Gastrocnemius medialis (tissue), 4 donors: Measurements from ENCODE around the gene RNMT. TPM values are rescaled to one million over a fixed set of nuclear protein-coding genes. Genes with fewer than 3 reads are reported as not detected.

ENCODE experiments used
- ATAC-seq, 2 donors: fragments of 150-250 bp; one replicate each; pipeline ENCODE4 v1.9.1; 2016
- DNase-seq, 2 donors: peaks; one replicate each; pipeline ENCODE4 v3.0.0-alpha.2; 2019
- H3K27ac ChIP-seq, 4 donors: fragments of 200-600 bp; sonication (generic); 1 replicate in 1 of 4; 2 replicates in 3 of 4; pipeline ENCODE4 v1.5.1; 2016 to 2018; ENCODE audit warnings: mild to moderate bottlenecking in 2 of 4, moderate library complexity in 1 of 4
- H3K27me3 ChIP-seq, 3 donors: fragments of 200-600 bp; sonication (generic) in 2 of 3; 1 replicate in 1 of 3; 2 replicates in 2 of 3; pipeline versions ENCODE4 v1.5.1 to v1.6.0; 2016 to 2019; ENCODE audit warnings: mild to moderate bottlenecking in 1 of 3, moderate library complexity in 1 of 3
- H3K36me3 ChIP-seq, 2 donors: fragments of 200-600 bp; sonication (generic) in 1 of 2; one replicate each; pipeline ENCODE4 v1.5.1; 2017 to 2018
- H3K4me1 ChIP-seq, 2 donors: fragments of 200-600 bp; sonication (generic) in 1 of 2; one replicate each; pipeline ENCODE4 v1.5.1; 2016 to 2017; ENCODE audit warnings: mild to moderate bottlenecking in 2 of 2
- H3K4me3 ChIP-seq, 4 donors: fragments of 200-600 bp; sonication (generic) in 3 of 4; 1 replicate in 1 of 4; 2 replicates in 3 of 4; pipeline ENCODE4 v1.5.1; 2016 to 2019; ENCODE audit warnings: mild to moderate bottlenecking in 2 of 4
- H3K9me3 ChIP-seq, 3 donors: fragments of 200-600 bp; sonication (generic) in 2 of 3; 1 replicate in 1 of 3; 2 replicates in 2 of 3; pipeline ENCODE4 v1.5.1; 2016 to 2019
- CTCF ChIP-seq, 5 experiments: fragments of 450-650 bp in 3 of 5; fragments of 200-600 bp in 2 of 5; sonication (generic) in 2 of 5; IDR thresholded peaks in 4 of 5; conservative IDR thresholded peaks in 1 of 5; 1 replicate in 4 of 5; 2 replicates in 1 of 5; pipeline ENCODE4 v1.5.1; 2016 to 2019; ENCODE audit warnings: antibody characterized with exemption in 5 of 5, mild to moderate bottlenecking in 3 of 5, moderate library complexity in 3 of 5
- POLR2A ChIP-seq, 2 donors: fragments of 450-650 bp; IDR thresholded peaks; one replicate each; pipeline ENCODE4 v1.6.1; 2017; ENCODE audit warnings: antibody characterized with exemption in 2 of 2, mild to moderate bottlenecking in 2 of 2, moderate library complexity in 2 of 2
- in situ Hi-C, 4 donors: fragments of 200-750 bp; cut with MboI; loops; one replicate each; pipeline versions ENCODE4 v1.15.0 to v1.8.0; 2017; ENCODE audit warnings: low sequenced_read_pairs in 4 of 4
- intact Hi-C: fragments of 100-400 bp; cut with DNase I; formaldehyde crosslinking; loops from one replicate; pipeline ENCODE4 v1.15.1; 2023; ENCODE audit warnings: low total_unique reads
- total RNA-seq, 4 donors: library from RNA; depleted of rRNA; stranded (reverse); fragments of >200 nt; gene quantifications; one replicate each; pipeline versions ENCODE4 v1.1.0 to v1.2.3, GENCODE V29; 2016

Gene RNMT
- total RNA-seq, 4 donors from 2014 or later, result 12.9 to 24.1 (median 18.6) TPM

GRCh38 chr18:13758622-13759021 is 32.1 kb downstream of the RNMT start:
- no peak overlapping the region for H3K27ac ChIP-seq
- peaks cover 0 to 15% of the 10 kb centered on the region in 2 donors for H3K4me1 ChIP-seq
- H3K4me3 ChIP-seq, result no peak overlapping the region
- ATAC-seq, result no peak
- intact Hi-C loops (no loop called here), in situ Hi-C loops (no loop called here)
- H3K36me3 ChIP-seq, result peaks cover 3 to 61% of the 10 kb centered on the region in 2 donors
- H3K9me3 ChIP-seq, result no peaks in the 10 kb centered on the region
- H3K27me3 ChIP-seq, result no peaks in the 10 kb centered on the region
- DNase-seq, result no peak
- TF ChIP-seq POLR2A (IDR thresholded peaks at IDR 0.05) (no peak), CTCF (IDR thresholded peaks at IDR 0.05 in 4 of 5, conservative IDR thresholded peaks at IDR 0.05 in 1 of 5) (no peak)

- peaks cover 3 to 47% of the 10 kb centered on the region in 2 donors for H3K36me3 ChIP-seq
- ATAC-seq, result peak in 1 of 2 donors; percentile 68
- in situ Hi-C loops, result no loop called here
Measured at GRCh38 chr18:13760047-13760446, 33.6 kb downstream of the RNMT start.

GRCh38 chr18:13762690-13763439 is 36.4 kb downstream of the RNMT start:
- peaks cover 0 to 21% of the 10 kb centered on the region in 2 donors for H3K36me3 ChIP-seq
- H3K4me1 ChIP-seq, result peaks cover 0 to 15% of the 10 kb centered on the region in 2 donors
- DNase-seq (no peak), ATAC-seq (no peak)
- TF ChIP-seq POLR2A (IDR thresholded peaks at IDR 0.05), result no peak
- H3K9me3 ChIP-seq, result no peaks in the 10 kb centered on the region
- H3K27ac ChIP-seq, result no peak overlapping the region
- no peaks in the 10 kb centered on the region for H3K27me3 ChIP-seq
- H3K4me3 ChIP-seq, result no peak overlapping the region
- intact Hi-C loops (no loop called here), in situ Hi-C loops (no loop called here)

More at GRCh38 chr18:13760047-13760446, 33.6 kb downstream of the RNMT start:
- no peak for TF ChIP-seq CTCF (IDR thresholded peaks at IDR 0.05 in 4 of 5, conservative IDR thresholded peaks at IDR 0.05 in 1 of 5)
- no peak for TF ChIP-seq POLR2A (IDR thresholded peaks at IDR 0.05)
- Histone ChIP-seq H3K4me3 (no peak overlapping the region), H3K4me1 (peaks cover 0 to 15% of the 10 kb centered on the region in 2 donors), H3K9me3 (no peaks in the 10 kb centered on the region), H3K27ac (no peak overlapping the region), H3K27me3 (no peaks in the 10 kb centered on the region)
- intact Hi-C loops, result no loop called here
- DNase-seq, result no peak

DNA sequence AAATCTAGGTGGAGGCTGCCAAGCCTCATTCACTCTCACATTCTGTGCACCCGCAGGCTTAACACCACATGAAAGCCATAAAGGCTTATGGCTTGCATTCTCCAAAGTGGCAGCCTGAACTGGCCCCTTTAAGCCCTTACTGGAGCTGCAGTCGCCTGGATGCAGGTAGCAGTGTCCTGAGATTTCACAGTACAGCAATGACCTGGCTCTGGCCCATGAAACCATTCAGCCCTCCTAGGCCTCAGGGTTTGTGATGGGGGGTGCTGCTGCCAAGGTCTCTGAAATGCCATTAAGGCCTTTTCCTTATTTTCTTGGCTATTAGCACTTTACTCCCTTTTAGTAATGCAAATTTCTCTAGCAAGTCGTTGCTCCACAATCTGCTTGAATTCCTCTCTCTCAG is 48.6 kb downstream of the RNMT start:
- ATAC-seq (no peak), DNase-seq (no peak)
- no peak overlapping the region for H3K27ac ChIP-seq
- no peaks in the 10 kb centered on the region for H3K9me3 ChIP-seq
- no peaks in the 10 kb centered on the region for H3K4me1 ChIP-seq
- no peaks in the 10 kb centered on the region for H3K27me3 ChIP-seq
- intact Hi-C loops, result no loop called here
- no peaks in the 10 kb centered on the region for H3K36me3 ChIP-seq
- no peak for TF ChIP-seq CTCF (IDR thresholded peaks at IDR 0.05 in 4 of 5, conservative IDR thresholded peaks at IDR 0.05 in 1 of 5)
- no peak for TF ChIP-seq POLR2A (IDR thresholded peaks at IDR 0.05)
- H3K4me3 ChIP-seq, result no peak overlapping the region
- in situ Hi-C loops, result no loop called here

GRCh38 chr18:13791181-13791580 is 64.7 kb downstream of the RNMT start:
- Histone ChIP-seq H3K36me3 (no peaks in the 10 kb centered on the region), H3K27ac (no peak overlapping the region), H3K4me1 (no peaks in the 10 kb centered on the region), H3K4me3 (no peak overlapping the region), H3K9me3 (no peaks in the 10 kb centered on the region), H3K27me3 (no peaks in the 10 kb centered on the region)
- in situ Hi-C loops, result no loop called here
- DNase-seq (no peak), ATAC-seq (no peak)
- TF ChIP-seq CTCF (IDR thresholded peaks at IDR 0.05 in 4 of 5, conservative IDR thresholded peaks at IDR 0.05 in 1 of 5) (no peak), POLR2A (IDR thresholded peaks at IDR 0.05) (no peak)
- intact Hi-C loops, result no loop called here
